ENCODE measurements around the gene SEMA5A.

Gene SEMA5A

DNA sequence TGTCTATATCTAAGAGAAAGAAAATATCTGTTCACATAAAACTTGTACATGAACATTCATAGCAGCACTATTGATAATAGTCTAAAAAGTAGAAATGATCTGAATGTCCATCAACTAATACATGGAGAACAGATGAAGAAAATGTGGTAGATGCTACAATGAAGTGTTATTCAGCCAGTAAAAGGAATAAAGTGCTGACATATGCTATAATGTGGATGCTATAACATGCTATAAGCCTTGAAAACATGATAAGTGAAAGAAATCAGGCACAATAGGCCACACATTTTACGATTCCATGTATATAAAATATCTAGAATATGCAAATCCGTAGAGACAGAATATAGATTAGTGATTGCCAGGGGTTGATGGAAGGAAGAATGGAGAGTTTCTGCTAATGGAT, 146.8 kb downstream of the SEMA5A start:
- DNase-seq (ENCODE audit: low read depth, low spot score): no peak

DNA sequence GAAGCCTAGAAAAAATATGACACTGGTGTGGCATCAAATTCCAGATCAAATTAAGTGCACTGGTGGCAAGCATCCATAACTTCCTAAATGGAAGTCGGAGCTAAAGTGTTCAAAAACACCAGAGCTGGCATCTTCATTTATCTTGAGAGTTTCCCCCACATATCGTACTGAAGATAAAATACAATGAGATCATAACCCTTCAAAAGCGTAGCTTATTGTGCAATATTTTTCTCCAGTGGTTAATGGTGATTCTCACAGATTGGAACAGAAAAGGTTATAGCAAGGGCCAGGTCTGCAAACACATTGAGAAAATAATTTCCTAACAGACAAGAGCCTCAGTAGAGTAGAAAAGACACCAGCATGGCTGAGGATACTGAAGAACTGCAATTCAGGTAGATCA, 147.6 kb downstream of the SEMA5A start:
- DNase-seq (ENCODE audit: low read depth, low spot score): no peak

- no peak for DNase-seq (ENCODE audit: low read depth, low spot score)
Observed at GRCh38 chr5:9396285-9396770, 149.5 kb downstream of the SEMA5A start.

- DNase-seq (ENCODE audit: low read depth, low spot score): no peak
Observed at GRCh38 chr5:9395706-9396105, 150.2 kb downstream of the SEMA5A start.

DNA sequence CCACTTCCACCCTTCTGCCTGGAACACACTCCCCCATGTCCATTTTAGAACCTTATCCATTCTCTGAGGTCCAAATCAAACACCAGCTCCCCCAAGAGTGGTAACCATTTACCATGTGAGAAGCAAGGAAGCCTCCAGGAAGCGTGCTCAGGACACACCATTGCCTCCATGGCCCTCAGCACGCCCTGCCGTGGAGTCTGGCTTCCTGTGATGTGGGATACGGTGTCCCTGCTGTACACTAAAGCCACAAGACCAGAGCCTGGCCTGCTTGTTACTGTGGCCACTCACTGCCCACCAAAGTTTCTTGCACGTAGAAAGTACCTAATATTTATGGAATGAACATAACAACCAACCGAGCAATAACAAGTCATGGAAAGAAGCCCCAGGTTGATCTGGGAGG, 151.7 kb downstream of the SEMA5A start:
- no peak for DNase-seq (ENCODE audit: low read depth, low spot score)

GRCh38 chr5:9392625-9393024, 153.2 kb downstream of the SEMA5A start:
- DNase-seq (ENCODE audit: low read depth, low spot score): no peak

DNA sequence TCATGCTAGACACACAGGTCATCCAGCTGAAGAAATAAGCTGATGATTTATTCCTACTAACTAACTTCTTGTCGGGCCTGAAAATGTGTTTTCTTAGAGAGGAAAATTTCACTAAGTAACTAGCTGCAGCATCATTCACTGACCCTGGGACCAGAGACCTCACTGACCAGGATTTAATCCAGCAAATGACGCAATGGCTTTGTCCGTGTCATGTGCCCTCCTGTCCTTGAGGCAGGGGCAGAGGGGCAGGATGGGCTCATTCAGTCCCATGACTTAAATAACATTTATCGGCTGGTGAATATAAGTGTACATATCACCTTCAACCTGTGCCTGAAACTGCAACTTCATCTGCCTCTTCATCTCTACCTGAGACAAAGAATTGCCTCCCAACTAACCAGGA, 154.8 kb downstream of the SEMA5A start:
- DNase-seq (ENCODE audit: low read depth, low spot score): no peak

GRCh38 chr5:9390113-9390512, 155.8 kb downstream of the SEMA5A start:
- DNase-seq (ENCODE audit: low read depth, low spot score): no peak

GRCh38 chr5:9388941-9389674, 156.8 kb downstream of the SEMA5A start:
- no peak for DNase-seq (ENCODE audit: low read depth, low spot score)

GRCh38 chr5:9387879-9388278, 158.0 kb downstream of the SEMA5A start:
- DNase-seq (ENCODE audit: low read depth, low spot score): no peak

GRCh38 chr5:9386945-9387344, 158.9 kb downstream of the SEMA5A start:
- DNase-seq (ENCODE audit: low read depth, low spot score): no peak

- no peak for DNase-seq (ENCODE audit: low read depth, low spot score)
Observed at GRCh38 chr5:9382522-9382921, 163.4 kb downstream of the SEMA5A start.

- DNase-seq (ENCODE audit: low read depth, low spot score): no peak
Observed at GRCh38 chr5:9381464-9381863, 164.4 kb downstream of the SEMA5A start.

GRCh38 chr5:9380109-9380508, 165.8 kb downstream of the SEMA5A start:
- DNase-seq (ENCODE audit: low read depth, low spot score): no peak

- DNase-seq (ENCODE audit: low read depth, low spot score): no peak
Observed at GRCh38 chr5:9376363-9377117, 169.3 kb downstream of the SEMA5A start.

- no peak for DNase-seq (ENCODE audit: low read depth, low spot score)
Observed at GRCh38 chr5:9375756-9376155, 170.1 kb downstream of the SEMA5A start.

- DNase-seq (ENCODE audit: low read depth, low spot score): no peak
Observed at GRCh38 chr5:9374025-9374424, 171.8 kb downstream of the SEMA5A start.

GRCh38 chr5:9373571-9373970, 172.3 kb downstream of the SEMA5A start:
- no peak for DNase-seq (ENCODE audit: low read depth, low spot score)

- DNase-seq (ENCODE audit: low read depth, low spot score): no peak
Observed at GRCh38 chr5:9370256-9370655, 175.6 kb downstream of the SEMA5A start.

DNA sequence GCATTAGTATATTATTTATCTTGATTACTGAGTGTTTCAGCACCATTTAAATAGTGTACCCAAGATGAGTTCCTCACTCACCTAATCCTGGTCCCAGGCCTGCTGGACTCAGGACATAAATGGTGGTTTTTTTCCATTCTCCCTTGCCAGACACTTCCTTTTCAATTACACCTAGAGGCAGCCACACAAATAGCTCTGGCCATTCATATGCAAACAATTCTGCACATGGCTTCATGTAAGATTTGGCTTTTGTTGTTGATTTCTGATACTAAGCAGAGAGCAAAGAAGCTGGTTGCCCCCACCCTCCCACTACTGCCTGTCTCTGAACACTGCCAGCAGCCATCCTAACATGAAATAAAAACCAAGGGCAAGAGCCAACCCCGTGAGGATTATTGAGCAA, 180.4 kb downstream of the SEMA5A start:
- DNase-seq (ENCODE audit: low read depth, low spot score): no peak

DNA sequence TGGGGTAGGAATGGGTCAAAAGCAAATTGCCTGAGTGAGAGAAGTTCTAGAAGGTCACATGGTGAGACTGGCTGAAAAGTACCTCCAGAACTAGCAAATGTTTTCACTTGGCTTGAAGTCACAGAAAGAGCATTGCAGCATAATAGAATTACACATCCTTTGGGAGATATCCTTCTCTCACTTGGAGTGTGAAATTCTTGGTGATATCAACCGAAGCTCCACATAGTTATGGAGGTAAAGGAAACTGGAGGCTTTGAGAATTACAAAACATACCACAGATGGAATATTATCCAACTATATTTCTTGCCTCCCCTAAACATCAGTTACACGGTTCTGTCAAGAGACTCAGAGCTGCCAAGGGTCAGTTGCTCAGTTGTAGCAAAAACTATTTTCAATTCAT, 182.4 kb downstream of the SEMA5A start:
- DNase-seq (ENCODE audit: low read depth, low spot score): no peak

DNA sequence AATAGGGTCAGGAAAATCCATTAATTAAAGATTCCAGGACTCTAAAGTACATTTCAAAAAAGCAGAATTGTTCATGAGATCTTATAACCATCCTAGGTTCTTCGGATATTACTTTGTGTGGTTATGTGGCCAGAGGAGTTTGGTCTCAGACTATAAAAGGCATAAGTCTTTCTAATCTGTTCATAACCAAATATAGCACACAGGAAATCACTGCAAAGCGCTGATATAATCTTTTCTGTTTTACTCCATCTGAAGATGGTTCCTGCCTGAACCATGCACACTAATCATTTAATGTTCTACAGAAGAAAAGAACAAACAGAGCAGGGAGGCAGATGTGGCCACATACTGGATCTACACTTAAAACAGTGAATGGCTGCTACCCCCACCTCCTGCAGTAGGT, 182.8 kb downstream of the SEMA5A start:
- DNase-seq (ENCODE audit: low read depth, low spot score): no peak

DNA sequence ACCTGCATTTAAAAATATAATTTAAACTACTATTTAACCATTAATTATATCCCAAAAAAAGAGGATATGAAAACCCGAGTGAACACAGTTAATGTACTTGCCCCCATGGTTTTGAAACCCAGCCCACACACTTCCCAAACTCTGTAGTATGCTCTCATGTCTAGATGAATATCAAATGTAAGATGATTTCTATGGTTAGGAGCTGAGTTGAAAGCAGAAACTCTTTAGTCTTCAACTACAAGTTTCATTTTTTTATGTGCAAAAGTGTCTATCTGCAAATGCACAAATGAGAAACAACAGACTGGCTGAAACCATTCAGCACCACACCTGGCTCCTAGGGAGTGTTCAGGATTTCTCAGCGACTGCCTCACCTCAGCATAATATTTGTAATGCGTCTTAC, 183.3 kb downstream of the SEMA5A start:
- DNase-seq (ENCODE audit: low read depth, low spot score): no peak
